VCaP (cell line): ENCODE measurements around the gene DCHS1.

Experiments used
- H3K27ac ChIP-seq: fragments of 450-650 bp; 2 replicates; pipeline ENCODE4 v1.5.1; 2017
- CTCF ChIP-seq: fragments of 450-650 bp; conservative IDR thresholded peaks from 2 replicates; pipeline ENCODE4 v1.5.1; 2017; ENCODE audit warnings: mild to moderate bottlenecking, moderate library complexity

Gene DCHS1

GRCh38 chr11:6617315-6617781 lies 38.3 kb downstream of the DCHS1 start:
- no peak overlapping the region for H3K27ac ChIP-seq
- no peak for TF ChIP-seq CTCF

DNA sequence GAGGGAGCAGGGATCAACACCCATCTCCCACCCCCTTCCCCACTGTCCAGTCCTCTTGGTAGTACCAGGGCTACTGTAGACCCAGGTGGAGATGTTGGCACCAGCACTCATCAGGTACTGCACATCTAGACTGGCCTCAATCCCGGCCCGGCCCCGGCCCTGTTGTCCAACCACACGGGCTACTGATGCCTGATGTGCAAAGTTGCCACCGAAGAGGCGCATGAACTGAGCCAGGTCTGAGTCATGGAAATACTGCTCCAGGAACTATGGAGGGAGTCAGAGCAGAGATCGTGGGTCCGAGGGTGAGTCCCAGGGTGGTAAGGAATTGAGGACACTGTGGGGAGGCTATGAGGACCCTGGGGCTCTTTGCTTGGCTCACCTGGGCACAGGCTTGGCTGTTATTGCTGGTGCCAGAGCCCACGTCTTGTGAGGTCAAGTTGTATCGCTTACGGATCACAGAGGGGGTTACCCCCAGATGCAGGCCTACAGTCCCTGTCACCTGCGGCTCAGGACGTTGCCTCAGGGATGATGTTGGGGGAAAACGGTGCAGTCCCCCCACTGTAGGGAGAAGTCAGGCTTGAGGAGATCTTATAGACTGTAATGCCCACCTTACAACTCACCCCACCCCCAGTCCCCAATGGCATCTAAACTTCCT lies 38.9 kb downstream of the DCHS1 start:
- no peak for TF ChIP-seq CTCF
- H3K27ac ChIP-seq = no peak overlapping the region

GRCh38 chr11:6615882-6616585 lies 39.6 kb downstream of the DCHS1 start:
- no peak overlapping the region for H3K27ac ChIP-seq
- TF ChIP-seq CTCF = no peak

GRCh38 chr11:6615046-6615445 lies 40.6 kb downstream of the DCHS1 start:
- H3K27ac ChIP-seq = no peak overlapping the region
- TF ChIP-seq CTCF = no peak

DNA sequence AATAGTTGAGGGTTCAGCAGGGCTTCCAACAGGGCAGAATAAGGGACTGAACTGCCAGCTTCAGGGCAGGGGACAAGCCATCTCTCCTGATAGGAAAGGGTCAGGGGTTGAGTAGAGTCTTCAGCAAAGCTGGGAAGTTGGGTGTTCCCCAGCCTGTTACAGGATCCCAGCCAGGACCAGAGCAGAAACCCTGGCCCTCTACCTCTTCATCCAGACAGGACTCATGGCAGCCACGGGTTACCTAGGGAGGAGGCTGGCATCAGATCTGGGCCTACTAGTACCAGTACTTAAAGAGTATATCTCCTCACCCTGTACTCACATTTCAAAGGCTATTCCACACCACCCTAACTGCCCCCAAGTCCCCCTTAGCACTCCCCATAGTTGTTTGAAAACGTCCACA lies 41.2 kb downstream of the DCHS1 start:
- TF ChIP-seq CTCF = no peak
- H3K27ac ChIP-seq = no peak overlapping the region

GRCh38 chr11:6613496-6613895 lies 42.1 kb downstream of the DCHS1 start:
- TF ChIP-seq CTCF = no peak
- peak overlapping the region; percentile 96 for H3K27ac ChIP-seq

DNA sequence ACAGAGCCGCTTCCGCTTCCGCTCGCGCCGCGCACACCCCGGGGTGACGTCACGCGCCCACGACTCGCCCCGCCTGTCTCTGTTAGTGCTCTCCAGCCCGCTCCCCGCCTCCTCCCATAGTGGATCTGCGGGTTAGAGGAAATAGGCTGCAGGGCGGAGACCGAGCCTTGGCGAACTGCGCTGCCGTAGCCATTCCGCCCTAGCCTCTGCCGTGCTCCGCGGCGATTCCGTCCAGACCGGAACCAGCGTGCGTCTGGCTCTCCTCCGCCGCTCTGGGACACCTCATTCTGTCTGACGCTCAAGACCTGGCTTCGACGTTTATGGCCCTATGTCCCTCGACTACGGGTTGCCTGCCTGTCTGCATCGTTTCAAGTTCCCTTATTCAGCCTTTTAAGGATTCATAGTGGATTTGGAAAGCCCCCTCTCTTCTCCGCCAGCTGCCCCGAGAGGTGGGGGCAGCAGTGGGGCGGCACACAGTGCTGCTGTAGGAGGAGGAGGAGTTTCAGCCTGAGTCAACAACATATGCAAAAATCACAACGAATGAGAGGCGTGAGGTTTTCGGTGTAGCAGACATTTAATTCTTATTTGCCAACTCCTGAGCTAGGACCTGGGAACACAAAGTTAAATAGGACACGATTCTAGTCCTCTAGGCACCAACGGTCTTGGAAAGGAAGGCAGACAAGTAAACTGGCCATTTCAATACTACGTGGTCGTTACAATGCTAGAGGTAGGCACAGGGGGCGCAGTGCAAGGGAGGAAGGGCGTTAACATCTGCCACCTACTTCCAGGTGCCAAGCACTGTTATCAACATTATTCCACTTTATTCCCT lies 43.2 kb downstream of the DCHS1 start, which contains the start of gene TAF10:
Gene TAF10, minus strand, starts transcription at position 4 of the 829 bp plus-strand sequence. CDS start 27 bp downstream, outside the sequence.
- peak; percentile 67 for TF ChIP-seq CTCF
- peak within 1 kb of the TSS; percentile 96 for H3K27ac ChIP-seq
